HUDEP-2 (cell line): Measurements from ENCODE around the gene NFIC.
"Not testable (repeated sequence)": the region's sequence is repeated elsewhere in the genome, so short reads cannot be mapped to it uniquely, and the experiment has no call there.

Experiments
- DNase-seq, 76 experiments: peaks; one replicate each; lab custom pipeline; 2025; ENCODE audit not compliant: unreplicated experiment in 76 of 76; lab: John Stamatoyannopoulos, UW

NFIC gene

DNA sequence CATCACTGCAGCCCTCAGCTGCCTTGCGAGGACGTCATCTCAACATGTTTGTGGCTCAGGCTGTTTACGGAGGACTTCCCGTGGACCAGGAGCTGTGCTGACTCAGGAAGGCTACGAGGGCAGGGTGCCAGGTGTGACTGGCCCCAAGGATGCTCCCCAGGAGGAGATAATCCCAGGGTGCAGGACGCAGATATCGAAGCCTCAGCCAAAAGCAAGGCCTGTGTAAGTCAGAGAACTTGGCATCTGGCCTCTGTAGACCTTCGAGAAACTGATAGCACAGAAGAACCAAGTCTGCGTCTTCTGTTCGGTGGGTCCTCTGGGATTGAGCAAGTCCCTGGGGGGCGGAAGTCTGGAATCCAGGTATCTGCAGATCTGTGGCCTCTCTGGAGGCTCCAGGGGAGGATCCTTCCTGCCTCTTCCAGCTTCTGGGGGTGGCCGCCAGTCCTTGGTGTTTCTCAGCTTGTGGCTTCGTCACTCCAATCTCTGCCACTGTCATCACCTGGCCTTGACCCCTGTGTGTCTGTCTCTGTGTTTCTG lies 136.7 kb downstream of the NFIC start:
- DNase-seq: peak in 62 of 76 experiments; percentile 18 to 90 (median 61)

DNA sequence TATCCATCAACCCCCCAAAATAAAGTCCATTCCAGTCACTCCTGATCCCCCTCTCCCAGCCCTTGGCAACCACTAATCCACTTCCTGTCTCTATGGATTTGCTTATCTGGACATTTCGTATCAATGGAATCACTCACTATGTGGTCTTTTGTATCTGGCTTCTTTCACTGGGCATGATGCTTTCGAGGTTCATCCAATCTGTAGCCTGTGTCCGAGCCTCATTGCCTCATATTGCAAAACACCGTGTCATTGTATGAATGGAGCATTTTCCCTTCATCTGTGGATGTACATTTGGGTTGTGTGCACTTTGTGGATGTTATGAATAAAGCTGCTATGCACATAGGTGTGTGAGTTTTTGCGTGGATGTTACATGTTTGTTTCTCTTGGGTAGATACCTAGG lies 138.4 kb downstream of the NFIC start:
- no peak for DNase-seq

GRCh38 chr19:3505598-3506383 lies 139.4 kb downstream of the NFIC start, which contains the start of gene FZR1:
FZR1 (plus strand) TSS chr19:3506311; CDS start chr19:3522990, 16,679 bp downstream.
- peak; percentile 86 to 100 (median 99) for DNase-seq

GRCh38 chr19:3506384-3507340 lies 140.3 kb downstream of the NFIC start:
- DNase-seq: peak in 1 of 76 experiments; percentile 16

DNA sequence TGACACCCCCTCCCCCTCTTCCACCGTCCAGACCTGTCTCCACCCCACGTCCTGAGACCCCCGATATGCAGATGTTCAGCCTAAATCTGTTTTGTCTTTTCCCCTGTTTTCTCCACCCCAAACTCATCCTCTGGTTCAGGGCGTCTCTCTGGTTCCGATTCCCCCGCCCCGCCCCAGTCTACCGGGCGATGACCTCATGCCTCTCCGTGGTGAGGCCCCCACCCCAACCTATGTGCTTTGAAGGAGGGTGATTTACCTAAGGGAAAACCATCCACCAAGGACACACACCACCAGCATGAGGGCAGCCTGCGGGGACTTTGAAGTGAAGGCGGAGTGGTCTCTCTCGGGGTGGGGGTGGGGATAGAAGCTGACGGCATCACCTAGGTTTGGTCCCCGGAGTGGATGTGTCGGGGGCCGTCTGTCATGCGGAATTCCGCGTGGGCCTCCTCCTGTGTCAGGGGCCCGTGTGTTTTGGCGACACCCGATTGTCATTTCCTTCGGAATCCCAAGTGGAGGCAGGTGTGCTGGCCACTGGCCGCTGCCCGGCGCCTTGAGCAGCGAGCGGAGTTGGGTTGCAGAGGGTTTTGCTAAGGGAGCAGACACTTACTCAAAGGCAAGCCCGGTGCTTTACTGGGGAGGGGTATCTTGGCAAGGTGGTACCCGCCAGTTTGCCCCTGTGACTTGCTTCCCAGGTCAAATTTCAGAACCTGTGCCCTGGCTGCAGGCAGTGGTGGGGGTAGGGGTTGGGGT lies 141.2 kb downstream of the NFIC start:
- peak in 1 of 76 experiments; percentile 11 for DNase-seq

- not testable (repeated sequence) for DNase-seq
Observed at GRCh38 chr19:3508121-3508661, 141.8 kb downstream of the NFIC start.

GRCh38 chr19:3508771-3509535 lies 142.6 kb downstream of the NFIC start:
- peak in 3 of 76 experiments; percentile 15 to 40 (median 33) for DNase-seq

DNA sequence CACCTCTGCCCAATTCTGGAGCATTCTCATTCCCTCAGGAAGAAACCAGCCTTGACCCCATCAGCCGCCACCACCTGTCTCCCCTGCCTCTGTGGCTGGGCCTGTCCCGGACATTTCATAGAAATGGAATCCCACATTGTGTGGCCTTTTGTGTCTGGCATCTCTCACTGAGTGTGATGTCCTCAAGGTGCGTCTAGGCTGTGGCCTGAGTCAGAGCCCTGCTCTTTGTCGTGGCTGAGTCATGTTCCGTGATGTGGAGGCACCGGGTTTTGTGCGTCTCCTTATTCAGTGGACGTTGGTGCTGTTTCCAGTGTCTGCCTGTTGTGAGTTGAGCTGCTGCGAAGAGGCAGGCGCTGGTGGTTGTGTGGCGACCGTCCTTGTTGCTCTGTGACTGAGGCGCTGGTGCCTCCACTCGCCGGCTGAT lies 143.2 kb downstream of the NFIC start:
- DNase-seq: no peak

- DNase-seq: no peak
Observed at GRCh38 chr19:3510727-3511126, 144.3 kb downstream of the NFIC start.

DNA sequence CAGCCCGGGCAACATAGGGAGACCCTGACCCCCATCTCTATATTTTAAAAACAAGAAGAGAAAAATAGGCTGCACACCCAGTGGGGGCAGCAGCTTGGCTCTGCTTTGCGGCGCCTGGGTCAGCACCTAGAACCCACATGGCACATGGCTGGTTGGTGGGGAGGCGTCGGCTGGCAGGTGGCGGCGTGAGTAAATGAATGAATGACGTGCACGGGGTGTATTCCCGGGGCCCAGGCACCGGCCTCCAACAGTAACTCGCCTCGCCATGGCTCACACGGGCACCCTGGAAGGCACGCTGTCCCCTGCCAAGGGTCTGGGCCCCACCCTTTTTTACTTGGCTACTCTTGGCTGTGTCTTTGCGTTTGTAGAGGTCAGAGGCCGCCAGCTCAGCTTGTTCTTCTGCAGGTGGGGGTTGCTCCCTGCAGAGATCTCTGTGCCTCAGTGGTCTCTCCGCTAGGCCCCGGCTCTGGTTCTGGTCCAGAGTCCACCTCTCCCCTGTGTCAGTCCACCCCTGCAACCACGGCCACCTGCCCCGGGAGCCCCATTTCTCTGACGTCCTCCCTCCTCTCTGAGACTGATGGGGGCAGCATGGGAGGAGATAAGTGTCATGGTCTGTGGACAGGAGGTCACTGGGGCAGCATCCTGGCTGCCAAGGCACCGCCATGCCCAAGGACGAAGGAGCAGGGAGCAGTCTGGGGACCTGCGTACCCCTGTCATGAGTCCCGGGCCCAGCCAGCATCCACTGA lies 145.3 kb downstream of the NFIC start:
- no peak for DNase-seq

DNA sequence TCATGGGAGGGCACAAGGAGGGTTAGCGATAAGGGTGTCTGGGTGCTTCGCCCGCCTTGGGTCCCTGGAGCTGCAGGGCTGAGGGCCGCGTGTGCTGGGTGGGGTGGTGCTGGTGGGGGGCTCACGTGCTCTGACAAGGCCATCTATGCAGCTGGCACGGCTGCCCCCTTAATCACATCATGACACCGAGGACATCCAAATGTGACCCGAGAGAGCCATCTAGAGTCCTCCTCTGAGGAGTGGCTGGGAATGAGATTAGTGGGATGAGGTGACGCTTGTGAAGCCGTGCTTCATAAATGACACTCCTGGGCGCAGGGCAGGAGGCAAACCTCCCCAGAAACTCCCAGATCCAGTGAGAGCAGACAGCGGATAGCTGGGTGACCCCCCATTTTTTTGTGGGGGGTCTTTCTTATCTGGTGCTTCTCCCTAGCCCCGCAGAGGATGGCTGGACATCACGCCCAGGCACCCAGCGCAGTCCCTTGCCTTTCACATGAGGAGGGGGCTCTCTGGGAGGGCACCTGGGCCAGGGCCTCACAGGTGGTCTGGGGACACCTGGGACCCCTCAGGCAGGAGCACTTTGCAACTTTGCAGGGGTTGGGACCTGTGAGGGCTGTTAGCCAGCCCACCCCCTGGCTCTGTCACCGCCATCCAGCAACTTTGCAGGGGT lies 146.3 kb downstream of the NFIC start:
- no peak for DNase-seq

GRCh38 chr19:3513229-3514140 lies 147.1 kb downstream of the NFIC start:
- DNase-seq: peak in 1 of 76 experiments; percentile 19

DNA sequence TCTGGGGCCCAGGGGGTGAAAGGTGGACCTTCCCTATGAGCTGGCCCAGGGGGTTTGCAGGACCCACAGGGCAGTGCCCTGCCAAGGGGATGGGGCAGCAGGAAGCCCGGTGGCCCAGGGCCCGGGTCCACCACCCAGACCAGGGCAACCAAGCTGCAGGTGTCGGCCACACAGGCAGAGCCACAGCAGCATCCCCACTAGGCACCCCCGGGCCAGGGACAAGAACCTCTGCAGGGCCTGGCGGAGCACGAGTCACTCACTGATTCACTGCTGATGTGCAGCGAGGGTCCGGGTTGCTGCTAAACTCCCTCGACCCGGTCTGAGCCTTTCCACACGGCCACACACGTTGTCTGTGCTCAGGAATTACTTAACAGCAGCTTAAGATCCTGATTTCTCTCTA lies 148.5 kb downstream of the NFIC start:
- DNase-seq: no peak

- no peak for DNase-seq
Observed at GRCh38 chr19:3515891-3516422, 149.6 kb downstream of the NFIC start.

DNA sequence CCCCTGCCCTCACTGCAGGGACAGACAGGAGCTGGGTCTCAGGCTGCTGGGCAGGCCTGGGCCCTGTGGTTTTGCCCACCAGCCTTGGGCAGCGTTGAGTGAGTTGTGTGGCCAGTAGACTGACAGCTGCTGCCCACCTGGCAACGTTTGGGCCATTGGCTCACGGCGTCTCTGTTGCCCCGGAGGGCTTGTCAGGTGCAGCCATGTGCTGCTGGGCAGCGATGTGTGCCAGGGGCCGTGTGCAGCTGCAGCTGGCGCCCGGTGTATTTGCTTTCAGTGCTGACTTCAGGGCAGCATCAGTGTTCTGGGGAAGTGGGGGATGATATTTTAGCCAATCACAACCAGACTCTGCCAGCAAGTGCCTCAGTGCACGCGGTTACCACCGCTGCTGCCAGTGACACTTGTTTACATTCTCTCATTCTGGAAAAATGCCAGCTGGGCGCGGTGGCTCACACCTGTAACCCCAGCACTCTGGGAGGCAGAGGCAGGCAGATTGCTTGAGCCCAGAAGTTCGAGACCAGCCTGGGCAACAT lies 150.4 kb downstream of the NFIC start:
- no peak for DNase-seq

DNA sequence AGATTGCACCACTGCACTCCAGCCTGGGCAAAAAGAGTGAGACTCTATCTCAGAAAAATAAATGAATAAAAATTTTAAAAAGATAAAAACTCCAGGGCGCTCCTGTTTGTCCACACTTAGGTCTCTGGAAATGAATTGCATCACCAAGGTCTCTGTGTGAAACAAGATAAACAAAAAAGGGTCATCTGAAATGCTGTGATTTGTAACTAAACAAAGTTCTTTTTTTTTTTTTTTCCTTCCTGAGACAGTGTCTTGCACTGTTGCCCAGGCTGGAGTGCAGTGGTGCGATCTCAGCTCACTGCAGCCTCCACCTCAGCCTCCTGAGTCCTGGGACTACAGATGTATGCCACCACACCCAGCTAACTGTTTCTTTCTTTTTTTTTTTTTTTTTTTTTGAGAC lies 151.3 kb downstream of the NFIC start:
- DNase-seq: no peak

GRCh38 chr19:3518255-3518654 lies 151.9 kb downstream of the NFIC start:
- no peak for DNase-seq
